ENCODE measurements around the gene NR2F2. TPM values are rescaled to one million over a fixed set of nuclear protein-coding genes. Genes with fewer than 3 reads are reported as not detected.

Gene NR2F2
- polyA plus RNA-seq, 3 donors: 354 to 376 (median 364) TPM

DNA sequence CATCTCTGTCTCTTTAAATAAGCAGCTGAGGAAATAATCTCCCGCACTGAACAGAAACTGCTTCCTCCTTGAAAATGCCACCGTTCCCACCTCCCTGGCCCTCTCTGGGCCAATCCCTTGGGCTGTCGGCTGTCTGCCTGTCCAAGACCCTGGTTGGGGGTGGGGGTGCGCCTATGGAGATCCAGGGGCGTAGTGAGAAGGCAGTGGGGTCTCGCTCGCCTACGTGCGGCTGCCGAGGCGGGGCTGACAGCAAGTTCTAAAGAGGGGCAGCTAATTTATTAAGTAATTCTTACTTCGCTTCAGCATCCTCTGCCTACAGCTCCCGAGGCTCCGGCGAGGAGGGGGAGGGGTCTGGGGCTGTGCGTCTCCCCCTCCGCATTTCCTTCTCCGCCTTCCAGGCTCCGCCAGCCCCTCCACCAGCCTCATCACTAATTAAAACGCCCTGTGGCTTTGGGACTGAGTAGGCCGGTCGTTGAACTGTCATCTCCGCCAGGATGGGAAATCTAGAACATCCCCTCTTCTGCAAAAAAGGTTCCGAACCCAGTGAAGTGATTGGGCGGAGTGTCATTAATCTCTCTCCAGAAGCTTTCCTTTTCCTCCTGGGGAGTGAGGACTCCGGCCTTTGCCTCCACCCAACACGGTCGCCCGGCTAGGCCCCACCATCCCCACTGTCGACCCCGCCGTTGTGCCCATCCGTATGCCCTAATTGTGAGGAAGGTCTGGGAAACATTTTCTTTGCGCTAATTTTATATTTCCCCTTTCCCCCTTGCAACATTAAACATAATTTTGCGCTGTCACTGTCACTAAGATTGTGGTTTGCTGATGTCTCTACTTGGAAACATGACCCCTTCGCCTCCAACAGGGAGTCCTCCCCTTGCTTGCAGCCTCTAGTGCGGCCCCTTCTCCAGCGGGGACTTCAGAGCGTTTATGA lies 16.9 kb downstream of the NR2F2 start:
- peak in 1 of 11 donors; percentile 82 for DNase-seq (ENCODE audit: extremely low read depth in 1 of 11, low read depth in 9 of 11, low spot score in 4 of 11)

DNA sequence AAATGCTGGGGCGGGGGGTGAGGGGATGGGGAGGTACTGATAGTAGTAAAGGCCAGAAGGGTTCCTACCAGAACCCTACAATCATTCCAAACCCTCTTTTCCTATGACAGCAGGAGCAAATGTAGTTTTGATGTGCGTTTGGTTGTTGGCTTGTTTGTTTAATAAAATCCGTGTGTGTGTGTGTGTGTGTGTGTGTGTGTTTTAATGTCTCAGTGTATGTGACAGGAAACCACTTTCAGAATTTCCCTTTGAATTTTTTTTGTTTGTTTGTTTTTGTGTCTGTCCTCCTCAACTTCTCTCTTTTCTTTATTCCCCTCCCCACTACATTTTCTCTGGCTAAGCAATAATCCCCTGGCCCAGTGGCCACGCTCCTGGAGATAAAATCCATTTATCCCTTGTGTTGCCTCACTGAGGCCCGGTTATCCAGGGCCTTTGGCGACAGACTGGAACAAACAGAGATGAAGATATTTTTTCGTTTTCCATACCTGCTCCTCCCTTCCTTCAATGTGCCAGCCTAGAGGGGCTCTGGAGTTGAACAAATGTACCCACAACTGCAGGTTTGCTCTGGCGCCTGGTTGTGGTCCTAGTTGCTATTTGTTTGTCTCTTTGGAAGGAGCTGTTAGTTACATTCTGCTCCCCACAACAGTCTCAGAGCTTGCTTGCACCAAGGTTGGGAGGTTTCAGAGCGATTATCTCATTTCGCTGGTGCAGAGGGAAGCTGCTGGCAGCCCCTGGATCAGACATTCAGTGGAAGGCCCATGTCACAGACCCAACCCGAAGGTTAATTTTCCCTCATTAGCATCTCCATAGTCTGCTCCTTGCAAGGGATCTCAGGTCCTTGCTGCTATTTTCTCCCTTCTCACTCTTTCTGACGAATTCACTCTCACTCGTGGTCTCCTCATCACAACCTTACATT lies 17.9 kb downstream of the NR2F2 start:
- no peak for DNase-seq (ENCODE audit: extremely low read depth in 1 of 11, low read depth in 9 of 11, low spot score in 4 of 11)

DNA sequence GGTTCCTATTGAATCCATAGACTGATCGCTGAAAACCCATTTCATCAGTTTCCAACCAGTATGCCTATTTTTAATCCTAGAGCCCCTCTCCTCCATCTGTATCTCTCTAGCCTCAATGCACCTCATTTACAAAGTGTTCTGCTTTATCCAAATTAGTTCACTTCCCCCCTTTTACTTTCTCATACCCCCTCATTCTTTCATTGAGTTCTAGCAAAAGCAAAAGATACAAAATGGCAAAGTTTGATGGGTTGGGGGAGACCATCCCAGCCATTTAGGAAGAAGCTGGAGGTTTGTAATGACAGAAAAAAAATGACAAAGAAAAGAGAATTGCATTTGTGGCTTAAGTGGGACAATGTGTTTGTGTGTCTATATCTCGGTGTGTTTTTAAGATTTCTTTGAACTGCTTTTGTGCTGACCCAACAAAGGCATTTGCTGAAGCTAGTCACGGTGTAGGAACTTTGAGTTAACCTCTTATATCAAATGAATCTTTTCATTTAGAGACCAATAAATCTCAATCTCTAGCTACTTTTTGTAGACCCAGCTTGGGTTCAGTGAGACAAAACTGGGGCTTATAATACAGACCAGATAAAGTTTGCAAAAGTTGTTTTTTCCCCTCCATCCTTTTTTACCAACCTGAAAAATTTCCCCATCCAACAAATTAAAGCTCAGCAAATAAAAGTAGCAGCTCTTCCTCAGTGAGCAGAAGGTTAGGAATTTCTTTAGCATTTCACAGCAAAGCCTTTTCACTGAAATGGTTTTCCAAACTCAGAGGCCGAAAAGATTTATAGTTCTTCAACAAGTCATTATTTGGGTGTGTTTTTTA lies 18.7 kb downstream of the NR2F2 start:
- peak in 1 of 11 donors; percentile 42 for DNase-seq (ENCODE audit: extremely low read depth in 1 of 11, low read depth in 9 of 11, low spot score in 4 of 11)

DNA sequence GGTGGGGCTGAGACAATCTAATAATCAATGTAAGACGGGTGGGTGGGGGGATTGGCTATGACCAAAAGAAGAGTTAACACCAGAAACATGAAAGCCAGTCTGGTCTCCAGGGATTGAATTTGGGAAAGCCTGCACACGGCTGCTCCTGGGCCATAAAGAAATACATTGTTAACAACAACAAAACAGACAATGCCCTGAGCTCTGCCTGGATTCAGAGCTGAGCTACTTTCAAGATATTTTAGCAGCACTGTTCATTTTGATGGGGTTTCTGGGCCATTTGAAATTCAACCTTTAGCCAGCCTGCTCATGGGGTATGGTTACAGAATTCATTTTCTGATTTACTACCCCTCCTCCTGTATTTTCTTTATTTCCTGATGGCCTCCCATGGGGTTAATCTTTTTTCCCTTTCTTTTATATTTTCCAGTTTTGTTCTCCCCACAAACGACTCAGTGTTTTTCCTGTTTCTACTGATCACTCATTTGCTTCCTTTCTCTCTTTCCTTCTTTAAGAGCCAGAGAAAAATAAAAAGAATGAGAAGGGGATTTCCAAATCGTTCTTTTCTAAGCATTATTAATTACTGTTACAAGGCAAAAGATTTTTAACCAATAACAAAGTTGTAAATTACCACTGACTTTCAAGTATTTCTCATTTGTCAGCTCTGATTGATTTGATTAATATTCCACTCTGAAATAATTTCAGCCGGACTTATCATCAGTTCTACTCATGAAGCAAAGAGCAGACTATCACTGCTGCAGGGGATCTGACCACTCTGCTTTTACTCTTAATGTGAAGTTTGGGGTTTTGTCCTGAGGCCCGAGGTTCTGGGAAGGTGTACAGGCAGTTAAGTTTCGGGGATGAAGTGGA lies 19.6 kb downstream of the NR2F2 start:
- peak in 2 of 11 donors; percentile 12 to 17 for DNase-seq (ENCODE audit: extremely low read depth in 1 of 11, low read depth in 9 of 11, low spot score in 4 of 11)

DNA sequence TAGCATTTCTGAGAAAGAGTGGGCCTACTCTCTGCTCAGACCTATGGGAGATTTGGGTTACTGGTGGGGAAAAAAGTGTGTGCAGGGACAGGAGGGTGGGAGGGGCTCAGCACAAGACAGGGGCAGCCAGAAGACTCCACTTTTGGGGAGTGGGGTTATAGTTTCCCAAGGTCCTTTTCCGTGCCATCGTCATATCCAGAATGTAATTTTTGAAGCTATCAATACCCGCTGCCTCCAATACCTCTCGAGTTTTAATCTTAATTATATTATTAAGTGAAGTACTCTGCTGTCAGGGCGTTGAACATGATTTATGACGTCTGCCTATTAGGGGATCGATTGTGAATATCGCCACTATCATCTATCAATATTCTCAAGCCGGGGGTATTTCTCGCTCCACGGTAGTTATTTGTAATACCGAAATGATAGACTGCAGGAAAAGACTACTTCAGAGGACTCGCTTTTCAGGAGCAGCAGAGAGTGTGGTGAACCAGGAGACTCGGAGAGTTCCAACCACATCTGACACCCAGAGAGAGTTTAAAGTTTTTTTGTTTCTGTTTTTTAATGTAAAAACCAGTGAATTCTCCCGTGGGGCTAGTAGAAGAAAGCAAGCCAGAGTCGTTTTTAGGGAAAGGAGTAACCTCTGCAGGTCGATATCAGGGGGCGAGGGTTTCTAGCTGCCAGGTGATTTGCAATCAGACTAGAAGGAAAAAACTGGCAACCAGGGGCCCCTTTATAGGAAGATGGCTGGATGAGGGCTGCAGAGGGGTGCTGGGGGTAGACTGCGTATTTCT lies 20.6 kb downstream of the NR2F2 start:
- peak in 4 of 11 donors; percentile 9 to 33 (median 18) for DNase-seq (ENCODE audit: extremely low read depth in 1 of 11, low read depth in 9 of 11, low spot score in 4 of 11)

DNA sequence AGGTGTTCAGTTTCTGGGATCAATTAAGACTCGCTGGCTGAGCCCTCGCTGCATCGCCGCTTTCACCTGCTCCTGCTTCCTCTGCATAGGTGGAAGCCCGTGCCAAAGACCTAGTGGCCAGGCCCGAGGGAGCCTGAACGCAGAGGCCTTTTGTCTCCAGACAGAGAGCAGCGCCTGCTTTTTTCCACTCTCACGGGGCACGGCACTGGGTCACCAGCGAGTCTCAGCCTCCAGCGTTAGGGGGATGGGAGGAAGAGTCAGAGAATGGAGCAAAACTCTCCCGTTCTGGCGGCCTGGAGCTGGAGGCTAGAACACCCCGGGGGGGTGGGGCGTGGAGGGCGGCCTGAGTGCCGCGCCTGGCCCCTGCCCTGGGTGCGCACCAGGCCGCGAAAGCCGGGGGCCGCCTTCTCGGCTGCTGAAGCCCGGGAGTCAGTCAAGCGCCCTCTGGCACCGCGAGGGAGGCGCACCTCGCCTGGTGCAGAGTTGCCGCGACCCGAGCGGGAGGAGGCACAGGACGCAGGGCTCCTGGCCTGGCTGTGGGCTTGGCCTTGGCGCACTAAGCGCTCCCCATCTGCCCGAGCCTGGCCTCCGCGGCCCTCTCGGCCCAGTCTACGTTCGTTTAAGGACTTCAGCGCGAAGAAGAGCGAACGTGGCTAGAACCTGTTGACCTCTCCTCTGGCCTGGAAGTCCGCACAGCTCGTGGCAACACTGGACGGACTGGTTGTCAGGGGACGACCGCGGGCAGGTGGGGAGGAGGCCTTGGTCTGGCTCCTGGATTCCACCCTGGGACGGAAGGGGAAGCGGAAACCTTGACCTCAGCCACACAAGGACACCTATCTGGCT lies 21.5 kb downstream of the NR2F2 start:
- peak in 7 of 11 donors; percentile 15 to 55 (median 50) for DNase-seq (ENCODE audit: extremely low read depth in 1 of 11, low read depth in 9 of 11, low spot score in 4 of 11)

DNA sequence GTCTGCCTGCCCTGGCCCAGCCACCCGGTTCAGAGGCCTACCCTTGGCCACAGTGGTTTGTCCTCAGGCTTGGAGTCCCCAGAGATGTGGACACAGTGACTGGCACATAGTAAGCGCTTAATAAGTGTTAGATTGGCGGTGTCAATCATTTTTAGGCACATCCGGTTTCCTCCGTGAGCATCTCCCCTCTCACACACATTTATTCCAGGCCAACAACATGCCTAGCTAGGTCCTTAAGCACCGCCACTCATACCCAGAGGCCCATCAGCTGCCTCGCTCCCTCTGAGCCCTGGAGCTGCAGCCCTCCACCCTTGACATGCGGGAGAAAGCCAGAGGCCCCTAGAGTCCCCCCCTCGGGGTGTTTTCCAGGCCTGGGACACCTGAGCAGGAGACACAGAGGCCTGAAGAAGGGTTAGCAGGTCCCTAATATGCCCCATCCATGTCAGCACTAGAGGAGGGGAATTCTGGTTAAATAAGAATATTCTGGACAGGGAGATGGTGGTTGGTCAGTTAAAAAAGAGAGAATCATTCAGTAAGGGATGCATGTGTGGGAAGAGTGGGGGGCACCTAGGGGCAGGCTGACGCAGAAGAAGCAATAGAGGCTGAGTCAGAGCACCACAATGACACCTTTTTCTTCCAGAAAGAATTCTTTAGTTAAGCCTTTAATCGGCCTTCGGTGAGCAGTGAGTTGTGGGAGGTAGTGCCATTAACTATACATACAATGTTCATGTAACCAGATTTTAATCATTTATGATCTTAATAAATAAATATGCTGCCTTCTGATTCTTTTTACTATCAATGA lies 22.3 kb downstream of the NR2F2 start:
- DNase-seq (ENCODE audit: extremely low read depth in 1 of 11, low read depth in 9 of 11, low spot score in 4 of 11): peak in 5 of 11 donors; percentile 12 to 35 (median 28)

DNA sequence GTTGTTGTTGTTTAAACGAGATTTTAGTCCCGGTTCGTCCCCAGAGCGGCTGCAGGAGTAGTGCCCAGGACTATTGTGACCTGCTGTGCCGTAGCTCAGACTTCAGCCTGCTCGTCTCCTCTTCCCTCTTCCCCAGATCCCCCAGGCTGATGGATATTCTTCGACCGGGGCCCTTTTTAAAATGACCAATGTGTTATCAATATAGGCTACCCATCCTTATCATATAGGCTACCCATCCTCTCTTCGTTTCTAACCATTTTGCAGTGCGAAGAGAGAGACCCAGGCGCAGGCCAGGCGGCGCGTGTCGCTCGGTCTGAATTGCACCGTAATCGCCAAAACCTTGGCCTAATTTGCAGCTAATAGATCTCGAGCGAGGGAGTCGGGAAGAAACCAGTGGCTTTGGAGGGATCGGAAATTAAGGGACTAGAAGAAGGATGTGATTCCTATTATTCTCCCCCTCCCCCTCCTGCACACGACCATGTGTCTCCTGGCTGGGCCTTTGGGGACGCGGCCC lies 23.0 kb downstream of the NR2F2 start:
- peak in 2 of 11 donors; percentile 25 to 73 for DNase-seq (ENCODE audit: extremely low read depth in 1 of 11, low read depth in 9 of 11, low spot score in 4 of 11)

DNA sequence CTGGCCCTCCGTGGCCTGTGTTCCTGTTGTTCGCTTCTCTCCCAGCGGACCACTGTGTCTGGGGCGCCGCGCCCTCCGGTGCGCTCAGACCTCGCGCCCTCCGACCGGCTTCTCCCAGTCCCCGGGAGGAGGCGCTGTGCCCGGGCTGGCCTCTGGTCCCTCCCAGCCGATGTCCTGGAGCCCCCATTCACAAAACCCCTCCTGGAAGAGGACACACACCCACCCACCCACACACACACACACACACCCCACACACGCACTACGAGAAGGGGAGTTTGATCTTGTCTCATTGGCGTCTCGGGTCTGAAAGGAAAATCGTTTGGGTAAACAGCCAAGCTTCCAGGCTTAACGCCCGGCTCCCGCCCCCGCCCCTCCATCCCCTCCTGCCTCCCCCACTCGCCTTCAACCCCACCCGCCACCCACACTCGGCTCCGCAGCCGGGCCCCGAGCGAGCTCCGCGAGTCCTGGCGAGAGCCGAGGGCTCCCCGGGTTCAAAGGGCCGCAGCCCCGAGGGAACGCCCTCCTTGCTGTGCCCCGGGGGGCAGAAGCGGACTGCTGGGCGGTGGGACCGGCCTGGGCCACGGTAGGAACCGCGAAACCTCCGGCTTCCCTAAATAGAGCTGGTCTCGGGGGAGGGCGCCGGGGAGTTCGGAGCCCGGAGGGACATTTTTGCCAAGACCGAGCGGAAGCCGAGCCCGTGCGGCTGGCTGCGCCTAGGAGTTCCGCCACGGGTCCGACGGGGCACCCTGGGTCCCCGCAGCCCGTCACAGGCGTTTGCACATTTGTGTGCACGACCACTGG lies 23.6 kb downstream of the NR2F2 start:
- DNase-seq (ENCODE audit: extremely low read depth in 1 of 11, low read depth in 9 of 11, low spot score in 4 of 11): peak in 9 of 11 donors; percentile 61 to 82 (median 79)

DNA sequence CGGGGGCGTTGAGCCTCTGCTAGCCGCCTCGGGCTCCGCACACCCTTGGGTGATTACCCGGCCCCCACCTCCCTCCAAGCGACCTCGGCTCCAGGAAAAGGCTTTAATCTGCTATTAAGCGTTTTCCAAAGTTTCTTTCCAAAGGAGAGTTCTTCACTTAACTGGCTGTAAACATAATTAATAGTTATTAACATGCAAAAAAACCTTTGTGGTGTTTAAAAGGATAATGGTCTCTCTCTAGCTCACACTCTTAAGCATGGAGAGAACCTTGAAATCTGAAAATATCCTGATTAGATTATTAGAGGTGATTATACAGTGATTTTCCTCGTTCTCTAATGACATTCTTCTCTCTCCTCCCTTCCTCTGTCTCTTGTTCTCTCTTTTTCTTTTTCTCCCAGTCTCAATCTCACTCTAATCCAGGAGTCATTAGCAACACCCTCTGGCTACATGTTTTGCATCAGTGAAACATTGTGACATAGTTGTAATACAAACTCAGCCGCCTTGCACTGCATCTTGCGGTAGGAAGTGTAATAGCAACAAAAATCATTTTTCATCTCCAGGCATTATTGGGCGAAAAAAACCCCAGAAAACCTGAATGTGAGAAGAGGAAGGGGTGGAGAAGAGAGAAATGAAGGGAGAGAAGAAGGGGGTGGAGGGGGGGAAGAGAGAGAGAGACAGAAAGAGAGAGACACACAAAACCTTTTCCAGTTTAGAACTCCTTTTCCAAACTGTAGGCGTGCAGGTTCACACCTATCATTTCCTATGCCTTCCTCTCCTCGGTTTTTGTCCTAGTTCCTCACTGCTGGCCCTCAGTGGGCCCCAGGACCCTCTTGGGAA lies 24.4 kb downstream of the NR2F2 start:
- DNase-seq (ENCODE audit: extremely low read depth in 1 of 11, low read depth in 9 of 11, low spot score in 4 of 11): peak in 8 of 11 donors; percentile 41 to 74 (median 65)

DNA sequence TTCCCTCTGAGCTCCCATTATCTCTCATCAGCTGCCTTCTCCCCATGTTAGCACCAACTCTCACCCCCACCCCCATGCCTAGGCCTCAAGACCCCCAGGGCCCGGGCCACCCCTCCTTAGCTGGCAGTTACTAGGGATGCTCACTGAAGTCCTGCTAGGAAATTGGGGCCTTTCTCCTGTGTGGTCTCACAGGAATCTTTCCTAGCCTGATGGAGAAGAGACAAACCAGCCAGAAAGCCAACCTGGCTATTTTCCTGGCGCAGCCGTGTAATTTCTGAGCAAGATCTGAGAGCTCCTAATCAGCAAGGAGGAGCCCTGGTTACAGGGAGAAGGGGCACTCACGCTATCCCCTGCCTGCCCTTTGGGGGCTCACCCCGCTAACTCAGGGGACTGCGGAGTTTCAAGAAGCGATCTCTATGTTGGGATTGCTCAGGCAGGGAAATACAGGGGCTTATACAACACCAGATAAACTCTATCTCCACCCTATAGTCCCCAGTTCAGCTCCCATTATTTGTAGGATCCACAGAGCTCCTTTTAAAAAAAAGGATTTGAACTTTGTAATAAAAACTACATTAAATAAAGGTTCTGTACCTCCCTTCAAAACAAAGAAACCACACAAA lies 25.2 kb downstream of the NR2F2 start:
- DNase-seq (ENCODE audit: extremely low read depth in 1 of 11, low read depth in 9 of 11, low spot score in 4 of 11): peak in 7 of 11 donors; percentile 9 to 38 (median 19)

DNA sequence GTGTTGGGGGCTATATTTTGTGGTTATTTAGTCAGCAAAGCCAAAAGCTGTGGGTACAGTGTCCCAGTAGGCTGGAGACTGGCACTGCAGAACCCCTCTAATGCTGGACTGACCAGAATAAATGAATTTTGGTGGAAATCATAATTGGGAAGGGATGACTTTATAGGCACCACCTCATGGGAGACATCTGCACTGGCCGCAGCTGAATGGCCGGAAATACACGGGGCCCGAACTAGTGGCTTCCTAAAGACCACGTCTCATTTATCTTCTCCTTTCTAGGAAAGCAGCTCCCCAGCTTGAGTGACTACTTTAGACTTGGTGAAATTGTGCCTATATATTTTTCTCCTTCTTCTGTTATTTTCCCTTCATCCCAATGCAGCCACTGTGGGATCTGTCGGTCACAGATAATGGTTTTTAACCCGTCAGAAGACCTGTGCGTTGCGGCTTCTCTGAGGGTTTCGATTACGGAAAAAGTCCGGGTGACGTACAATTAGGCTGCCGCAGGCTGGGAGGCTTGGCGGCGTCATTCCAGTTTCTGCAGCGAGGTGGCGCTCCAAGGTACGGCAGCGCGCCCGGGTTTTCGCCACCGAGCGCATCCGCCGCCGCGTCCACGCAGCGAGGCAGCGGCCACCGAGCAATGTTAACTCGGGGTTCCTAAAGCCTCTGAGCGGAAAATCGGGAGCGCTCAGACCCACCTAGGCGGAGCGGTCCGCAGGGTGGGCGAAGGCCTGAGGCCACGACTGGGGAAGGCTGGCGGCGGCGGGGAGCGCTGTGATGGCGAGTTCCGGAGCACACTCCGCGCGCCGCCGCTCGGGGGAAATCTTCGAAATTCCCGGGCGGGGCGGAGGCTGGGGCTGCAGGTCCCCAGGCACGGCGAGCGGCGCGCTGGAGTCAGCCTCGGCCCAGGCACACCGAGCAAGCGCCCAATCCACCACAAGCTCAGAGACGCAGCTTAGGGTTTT lies 26.3 kb downstream of the NR2F2 start:
- DNase-seq (ENCODE audit: extremely low read depth in 1 of 11, low read depth in 9 of 11, low spot score in 4 of 11): peak in 10 of 11 donors; percentile 81 to 92 (median 87)
